GM21526 (cell line): ENCODE measurements around the gene OBSCN.
"Not testable (repeated sequence)": the region's sequence is repeated elsewhere in the genome, so short reads cannot be mapped to it uniquely, and the experiment has no call there.

Source experiments
- ATAC-seq: cut with Tn5 transposase; IDR thresholded peaks from one replicate; pipeline ENCODE4 v1.9.1; 2021; ENCODE audit warnings: moderate library complexity; ENCODE audit not compliant: unreplicated experiment, low FRiP score

OBSCN gene

DNA sequence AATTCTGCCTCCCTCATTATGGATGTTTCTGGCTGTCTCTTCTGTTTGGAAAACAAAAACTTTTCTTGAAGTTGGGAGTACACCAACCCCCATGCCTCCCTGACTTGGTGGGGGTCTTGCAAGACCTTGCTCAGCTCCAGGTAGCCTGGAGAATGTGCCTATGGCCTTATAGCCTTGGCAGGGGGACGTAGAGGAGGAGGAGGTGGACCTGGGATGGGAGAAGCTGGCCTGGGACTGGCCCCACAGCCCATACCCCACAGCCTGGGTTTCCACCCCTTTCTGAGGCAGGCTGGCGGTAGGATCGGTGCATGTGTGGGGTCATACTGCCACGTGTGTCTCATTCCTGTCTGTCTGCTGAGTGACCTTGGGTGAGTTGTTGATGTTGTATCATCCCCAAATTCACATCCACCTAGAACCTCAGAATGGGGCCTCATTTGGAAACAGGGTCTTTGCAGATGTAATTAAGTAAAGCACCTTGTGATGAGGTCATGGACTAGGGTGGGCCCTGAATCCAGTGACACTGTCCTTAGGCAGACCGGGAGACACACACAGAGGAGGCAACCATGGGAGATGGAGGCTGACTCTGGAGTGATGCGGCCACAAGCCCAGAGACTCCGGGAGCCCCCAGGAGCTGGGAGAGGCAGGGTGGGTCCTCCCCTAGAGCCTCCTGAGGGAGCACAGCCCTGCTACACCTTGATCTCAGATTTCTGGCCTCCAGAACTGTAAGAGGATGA, 18.5 kb downstream of the OBSCN start:
- ATAC-seq, result no peak

DNA sequence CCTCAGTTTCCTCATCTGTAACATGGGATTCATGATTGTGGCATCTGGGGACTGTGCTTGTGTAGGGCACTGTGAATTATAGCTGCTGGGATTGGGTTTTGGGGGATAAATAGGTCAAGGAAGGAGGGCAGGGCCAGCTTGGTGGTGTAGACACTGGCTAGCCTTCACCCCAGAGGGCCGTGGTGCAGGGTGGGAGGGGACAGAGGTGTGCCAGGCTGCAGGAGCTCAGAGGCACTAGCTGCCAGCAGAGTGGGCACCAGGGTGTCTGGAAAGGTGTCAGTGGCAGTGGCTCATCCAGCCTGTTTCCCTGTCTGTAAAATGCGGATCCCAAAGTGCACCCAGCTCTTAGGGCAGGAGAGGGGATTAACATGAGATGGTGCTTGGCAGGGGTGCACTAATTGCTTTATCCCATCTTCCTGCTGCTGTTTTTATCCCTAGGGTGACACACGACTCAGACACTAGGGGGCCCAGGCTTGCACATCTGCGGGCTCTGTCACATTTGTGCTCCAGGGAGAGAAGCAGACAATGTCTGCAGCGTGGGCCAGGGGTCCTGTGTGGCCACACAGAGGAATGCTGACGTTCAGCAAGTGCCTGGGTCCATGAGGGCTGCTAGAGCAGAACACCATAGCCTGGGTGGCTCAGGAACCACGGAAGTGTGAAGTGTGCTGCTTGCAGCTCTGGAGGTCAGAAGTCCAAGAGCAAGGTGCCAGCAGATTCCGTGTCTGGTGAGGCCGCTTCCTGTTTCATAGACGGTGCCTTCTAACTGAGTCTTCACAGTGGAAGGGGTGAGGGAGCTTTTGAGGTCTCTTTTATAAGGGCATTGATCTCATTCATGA, 19.3 kb downstream of the OBSCN start:
- ATAC-seq, result no peak

DNA sequence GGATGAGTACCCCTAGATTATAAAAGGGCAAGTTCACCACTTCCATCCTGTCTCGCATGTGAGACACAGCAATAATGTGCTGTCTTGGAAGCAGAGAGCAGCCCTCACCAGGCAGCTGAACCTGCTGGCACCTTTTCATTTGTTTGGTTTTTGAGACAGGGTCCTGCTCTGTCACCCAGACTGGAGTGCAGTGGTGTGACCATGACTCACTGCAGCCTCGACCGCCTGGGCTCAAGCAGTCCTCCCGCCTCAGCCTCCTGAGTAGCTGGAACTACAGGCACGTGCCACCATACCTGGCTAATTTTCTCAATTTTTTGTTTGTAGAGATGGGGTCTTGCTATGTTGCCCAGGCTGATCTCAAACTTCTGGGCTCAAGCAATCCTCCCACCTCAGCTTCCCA, 20.3 kb downstream of the OBSCN start:
- not testable (repeated sequence) for ATAC-seq

DNA sequence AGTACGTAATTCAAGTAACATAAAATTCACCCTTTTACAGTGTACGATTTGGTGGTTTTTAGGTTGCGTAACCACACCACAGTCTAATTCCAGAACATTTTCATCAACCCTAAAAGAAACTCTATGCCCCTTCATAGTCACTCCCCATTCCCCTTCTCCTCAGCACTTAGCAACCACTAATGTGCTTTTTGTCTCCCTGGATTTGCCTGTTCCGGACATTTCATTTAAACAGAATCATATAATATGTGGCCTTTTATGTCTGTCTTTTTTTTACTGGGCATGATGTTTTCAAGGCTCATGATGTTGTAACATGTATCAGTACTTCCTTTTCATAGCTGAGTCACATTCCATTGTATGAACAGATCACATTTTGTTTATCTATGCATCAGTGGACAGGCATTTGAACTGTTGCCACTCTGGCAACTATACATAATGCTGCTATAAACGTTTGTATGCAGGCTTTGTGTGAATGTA, 20.8 kb downstream of the OBSCN start:
- ATAC-seq, result no peak

DNA sequence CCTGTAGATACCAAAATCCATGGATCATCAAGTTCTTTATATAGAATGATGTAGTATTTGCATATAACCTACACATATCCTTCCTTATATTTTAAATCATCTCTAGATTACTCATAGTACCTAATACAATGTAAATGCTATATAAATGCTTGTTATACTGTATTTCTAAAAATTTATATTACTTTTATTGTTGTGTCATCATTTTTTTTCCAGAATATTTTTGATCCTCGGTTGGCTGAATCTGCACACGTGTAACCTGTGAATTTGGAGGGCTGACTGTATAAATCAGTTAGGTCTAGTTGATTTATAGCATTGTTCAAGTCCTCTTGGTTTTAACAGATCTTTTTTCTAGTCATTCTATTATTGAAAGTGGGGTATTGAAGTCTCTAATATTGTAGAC, 23.3 kb downstream of the OBSCN start:
- ATAC-seq, result no peak

DNA sequence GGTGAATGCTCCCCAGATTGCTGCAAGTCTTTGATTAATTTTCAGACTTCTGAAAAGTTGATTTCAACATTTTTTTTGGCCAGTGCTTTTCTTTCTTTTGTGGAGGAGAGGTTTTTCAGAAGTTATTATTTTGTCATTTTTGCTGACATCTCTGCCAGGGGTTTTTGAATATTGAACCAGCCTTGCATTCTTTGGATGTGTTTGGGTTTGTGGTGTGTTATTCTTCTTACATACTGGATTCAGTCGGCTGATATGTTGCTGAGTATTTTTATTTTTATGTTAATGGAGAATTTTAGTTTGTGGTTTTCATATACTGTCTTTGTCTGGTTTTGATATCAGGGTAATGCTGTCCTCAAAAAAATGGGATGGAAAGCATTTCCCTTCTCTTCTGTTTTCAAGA, 25.3 kb downstream of the OBSCN start:
- no peak for ATAC-seq

DNA sequence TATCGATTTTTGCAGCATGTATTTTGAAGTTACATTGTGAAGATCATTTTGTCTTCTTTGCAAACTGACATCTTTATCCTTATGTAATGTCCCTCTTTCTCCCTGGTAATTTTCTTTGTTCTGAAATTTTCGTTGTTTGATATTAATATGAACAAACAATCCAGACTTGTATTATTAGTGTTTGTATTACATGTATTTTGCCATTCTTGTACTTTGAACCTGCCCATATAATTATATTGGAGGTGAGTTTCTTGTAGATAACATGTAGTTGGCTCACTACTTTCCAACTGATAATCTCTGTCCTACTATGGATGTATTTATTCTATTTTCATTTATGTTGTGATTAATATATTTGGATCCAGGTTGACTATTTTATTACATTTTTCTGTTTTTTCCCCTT, 27.1 kb downstream of the OBSCN start:
- no peak for ATAC-seq

DNA sequence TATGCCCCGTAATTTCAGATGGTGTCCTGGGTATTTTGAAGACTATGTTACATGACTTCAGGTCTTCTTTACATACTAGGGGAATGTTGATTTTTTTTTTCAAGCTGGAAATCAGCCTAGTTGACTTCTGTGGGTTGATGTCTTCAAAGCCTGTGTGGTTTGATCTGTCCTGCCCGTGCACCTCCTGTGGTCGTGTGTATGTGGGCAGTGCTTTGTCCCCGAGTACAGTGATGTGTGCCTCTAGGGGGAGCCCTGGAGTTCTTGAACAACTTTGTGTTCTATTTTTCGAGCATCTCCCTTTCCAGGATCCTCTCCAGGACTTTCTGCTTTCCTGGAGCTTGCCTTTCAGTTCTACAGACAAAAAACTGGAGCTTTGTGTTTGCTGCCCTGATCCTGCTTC, 28.9 kb downstream of the OBSCN start:
- no peak for ATAC-seq

DNA sequence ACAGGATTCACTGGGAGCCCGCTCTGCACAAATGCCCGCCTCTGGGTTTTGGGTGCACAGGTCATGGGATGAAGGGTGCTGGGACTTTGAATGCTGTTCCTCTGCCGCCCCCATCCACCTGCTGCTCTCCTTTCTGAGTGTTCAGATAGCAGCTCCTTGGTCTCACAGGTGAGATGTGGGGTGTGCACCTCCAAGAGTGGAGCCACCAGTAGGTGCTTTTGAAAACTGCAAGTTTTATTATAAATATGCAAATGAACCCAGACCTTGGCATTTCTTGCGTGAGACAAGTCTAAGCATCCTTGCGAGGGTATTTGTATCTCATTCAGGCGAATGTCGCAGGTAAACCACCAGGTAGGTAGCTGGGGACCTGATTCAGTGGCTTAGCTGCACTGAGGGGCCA, 30.2 kb downstream of the OBSCN start:
- no peak for ATAC-seq

DNA sequence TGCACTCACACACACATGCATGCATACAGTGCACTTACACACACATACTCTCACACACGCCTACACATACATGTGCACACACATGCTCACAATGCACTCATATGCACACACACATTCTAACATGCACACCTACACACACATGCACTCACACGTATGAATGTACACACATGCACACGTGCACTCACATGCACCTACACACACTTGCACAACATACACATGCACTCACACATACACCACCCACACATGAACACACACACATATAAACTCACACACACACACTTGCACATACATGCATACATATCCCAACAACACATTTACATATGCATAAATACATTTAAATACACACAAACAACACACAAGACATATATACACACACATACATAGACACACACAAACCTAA, 30.6 kb downstream of the OBSCN start:
- ATAC-seq, result no peak

DNA sequence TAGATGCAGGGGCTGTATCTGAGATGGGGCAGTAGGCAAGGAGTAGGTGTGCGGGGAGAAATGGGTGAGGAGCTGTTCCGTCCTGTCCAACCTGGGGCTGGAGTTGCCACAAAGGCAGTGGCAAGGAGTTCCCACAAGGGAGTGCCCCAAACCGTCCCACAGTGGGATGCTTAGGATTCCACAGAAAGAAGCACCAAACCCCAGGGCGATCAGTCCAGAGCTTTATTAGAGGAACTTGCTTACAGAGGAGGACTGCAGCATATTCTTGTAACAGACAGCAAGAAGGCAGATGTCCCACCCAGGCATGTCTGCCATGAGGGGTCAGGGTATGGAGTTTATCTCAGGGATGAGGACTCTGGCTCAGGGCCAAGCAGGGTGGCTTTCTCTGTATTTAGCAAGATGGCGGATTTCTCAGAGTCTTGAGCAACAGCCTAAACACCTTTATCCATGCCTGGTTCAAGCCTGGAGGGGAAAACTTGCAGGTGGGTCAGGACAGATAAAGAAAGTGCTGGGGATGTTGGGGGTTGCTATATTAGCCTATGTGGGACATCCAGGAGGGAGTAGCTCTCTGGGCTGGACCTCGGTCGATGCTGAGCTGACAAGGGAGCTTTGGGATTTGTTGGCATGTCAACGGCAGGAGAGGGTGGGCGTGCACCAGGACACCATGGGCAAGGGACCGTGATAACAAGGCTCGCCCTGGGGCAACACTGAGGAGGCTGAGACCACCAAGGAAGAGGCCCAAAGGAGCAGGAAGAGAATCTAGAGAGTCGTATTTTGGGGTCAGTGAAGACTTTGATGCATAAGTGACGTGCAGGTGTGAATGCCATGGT, 32.8 kb downstream of the OBSCN start:
- no peak for ATAC-seq

DNA sequence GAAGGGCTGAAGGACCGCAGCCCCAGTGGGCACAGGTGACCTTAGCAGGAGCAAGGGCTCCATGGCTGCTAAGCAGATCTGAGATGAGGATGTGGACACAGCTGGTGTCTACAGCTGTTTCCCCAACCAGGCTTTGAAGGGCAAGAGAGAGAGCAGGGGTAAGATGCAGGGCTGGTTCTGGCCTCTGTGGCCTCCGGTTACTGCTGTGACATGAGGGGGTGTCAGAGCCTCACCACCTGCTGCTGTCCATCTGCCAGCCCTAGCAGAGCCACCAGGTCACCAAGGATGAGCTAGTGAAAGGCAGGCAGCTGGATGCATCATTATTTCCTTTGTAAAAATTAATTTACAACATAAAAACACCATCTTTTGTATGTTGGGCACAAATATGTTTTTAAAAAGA, 33.4 kb downstream of the OBSCN start:
- ATAC-seq, result no peak

DNA sequence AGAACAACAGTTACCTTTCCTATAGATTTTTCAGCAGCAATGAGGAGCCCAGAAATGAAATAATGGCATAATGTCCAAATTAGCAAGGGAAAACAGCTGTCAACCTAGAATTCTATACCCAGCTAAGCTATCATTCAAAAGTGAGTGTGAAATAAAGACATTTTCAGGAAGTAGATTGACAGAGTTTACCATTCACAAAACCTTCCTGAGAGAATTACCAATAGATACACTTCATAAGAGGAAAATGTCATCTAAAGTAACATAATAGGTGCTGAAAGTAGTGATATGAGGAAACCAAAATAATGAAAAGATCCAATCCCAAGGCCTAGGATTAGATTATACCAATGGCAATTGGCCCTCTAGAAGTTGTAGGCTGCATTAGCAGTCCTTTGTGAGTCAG, 34.6 kb downstream of the OBSCN start:
- no peak for ATAC-seq

DNA sequence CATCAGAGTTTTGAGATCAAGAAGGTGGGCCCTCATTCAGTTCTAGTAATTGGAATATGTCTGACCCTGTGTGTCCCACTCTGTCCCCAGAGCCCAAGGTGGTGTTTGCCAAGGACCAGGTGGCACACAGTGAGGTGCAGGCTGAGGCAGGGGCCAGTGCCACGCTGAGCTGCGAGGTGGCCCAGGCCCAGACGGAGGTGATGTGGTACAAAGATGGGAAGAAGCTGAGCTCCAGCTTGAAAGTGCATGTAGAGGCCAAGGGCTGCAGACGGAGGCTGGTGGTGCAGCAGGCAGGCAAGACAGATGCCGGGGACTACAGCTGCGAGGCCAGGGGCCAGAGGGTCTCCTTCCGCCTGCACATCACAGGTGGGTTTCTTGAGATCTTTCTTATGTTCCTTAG, 35.2 kb downstream of the OBSCN start:
- no peak for ATAC-seq

DNA sequence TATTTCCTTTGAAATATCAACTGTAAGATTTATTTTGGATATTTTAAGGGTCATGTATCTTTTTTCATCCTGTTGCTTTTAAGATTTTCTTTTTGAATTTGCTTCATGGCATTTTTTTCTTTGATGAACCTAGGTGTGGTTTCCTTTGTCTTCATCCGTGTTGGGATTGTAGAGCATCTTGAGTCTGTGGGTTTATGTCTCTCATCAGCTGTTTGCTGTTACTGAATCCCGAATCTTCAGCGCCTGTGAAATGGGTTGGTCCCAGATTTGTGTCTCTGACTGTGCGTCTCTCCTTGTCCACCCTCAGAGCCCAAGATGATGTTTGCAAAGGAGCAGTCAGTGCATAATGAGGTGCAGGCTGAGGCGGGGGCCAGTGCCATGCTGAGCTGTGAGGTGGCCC, 36.1 kb downstream of the OBSCN start:
- ATAC-seq, result not testable (repeated sequence)

DNA sequence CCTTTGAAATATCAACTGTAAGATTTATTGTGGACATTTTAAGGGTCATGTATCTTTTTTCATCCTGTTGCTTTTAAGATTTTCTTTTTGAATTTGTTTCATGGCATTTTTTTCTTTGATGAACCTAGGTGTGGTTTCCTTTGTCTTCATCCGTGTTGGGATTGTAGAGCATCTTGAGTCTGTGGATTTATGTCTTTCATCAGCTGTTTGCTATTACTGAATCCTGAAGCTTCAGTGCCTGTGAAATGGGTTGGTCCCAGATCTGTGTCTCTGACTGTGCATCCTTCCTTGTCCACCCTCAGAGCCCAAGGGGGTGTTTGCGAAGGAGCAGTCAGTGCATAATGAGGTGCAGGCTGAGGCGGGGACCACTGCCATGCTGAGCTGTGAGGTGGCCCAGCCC, 37.3 kb downstream of the OBSCN start:
- no peak for ATAC-seq

DNA sequence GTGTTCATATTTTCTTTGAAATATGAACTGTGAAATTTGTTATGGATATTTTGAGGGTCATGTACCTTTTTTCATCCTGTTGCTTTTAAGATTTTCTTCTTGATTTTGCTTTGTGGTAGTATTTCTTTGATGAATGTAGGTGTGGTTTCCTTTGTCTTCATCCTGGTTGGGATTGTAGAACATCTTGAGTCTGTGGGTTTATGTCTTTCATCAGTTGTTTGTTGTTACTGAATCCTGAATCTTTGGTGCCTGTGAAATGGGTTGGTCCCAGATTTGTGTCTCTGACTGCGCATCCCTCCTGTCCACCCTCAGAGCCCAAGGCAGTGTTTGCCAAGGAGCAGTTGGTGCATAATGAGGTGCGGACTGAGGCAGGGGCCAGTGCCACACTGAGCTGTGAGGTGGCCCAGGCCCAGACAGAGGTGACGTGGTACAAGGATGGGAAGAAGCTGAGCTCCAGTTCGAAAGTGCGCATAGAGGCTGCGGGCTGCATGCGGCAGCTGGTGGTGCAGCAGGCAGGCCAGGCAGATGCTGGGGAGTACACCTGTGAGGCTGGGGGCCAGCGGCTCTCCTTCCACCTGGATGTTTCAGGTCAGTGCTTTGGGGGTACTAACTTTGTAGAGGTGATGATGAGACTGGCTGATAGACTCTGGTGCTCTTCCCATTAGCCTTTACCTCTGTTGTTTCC, 38.5 kb downstream of the OBSCN start:
- ATAC-seq, result no peak

DNA sequence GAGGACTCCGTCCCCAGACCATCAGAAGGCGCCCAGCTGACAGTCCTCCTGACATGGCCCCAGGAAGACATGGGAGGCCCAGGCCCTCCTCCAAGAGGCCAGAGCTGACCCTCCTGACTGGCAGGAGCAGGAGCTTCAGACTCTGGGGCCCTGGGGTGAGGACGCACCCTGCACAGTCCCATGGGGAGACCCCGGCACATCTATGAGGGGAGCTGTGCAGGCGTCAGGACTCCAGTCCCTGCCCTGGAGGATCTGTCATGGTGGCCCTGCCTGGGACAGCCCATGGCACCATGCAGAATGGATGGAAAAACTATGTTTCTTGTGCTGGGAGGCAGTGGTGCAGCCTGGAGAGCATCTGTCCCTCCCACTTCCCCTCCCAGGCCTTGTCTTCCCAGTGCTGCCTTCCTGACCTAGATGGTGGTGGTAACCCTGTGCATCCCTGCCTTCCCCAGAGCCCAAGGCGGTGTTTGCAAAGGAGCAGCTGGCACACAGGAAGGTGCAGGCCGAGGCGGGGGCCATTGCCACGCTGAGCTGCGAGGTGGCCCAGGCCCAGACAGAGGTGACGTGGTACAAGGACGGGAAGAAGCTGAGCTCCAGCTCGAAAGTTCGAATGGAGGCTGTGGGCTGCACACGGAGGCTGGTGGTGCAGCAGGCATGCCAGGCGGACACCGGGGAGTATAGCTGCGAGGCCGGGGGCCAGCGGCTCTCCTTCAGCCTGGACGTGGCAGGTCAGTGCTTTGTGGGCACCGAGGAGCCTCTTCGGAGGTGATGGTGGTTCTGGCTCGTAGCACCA, 41.9 kb downstream of the OBSCN start:
- no peak for ATAC-seq

DNA sequence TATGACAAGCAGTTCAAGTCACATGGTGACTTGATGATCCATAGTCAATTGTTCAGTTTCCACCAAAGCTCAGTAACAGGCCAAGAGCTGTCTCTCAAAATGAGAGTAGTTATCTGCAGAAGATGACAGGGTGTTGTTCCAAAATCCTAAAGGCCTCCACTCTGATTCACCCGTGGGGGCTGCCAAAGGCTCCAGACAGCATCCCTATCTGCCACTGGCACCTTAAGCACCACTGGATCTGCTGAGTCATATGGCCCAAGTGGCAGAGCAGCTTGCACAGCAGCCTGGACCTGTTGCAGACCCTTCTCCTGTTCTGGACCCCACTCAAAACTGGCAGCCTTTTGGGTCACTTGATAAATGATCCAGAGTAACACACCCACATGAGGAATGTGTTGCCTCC, 44.6 kb downstream of the OBSCN start:
- not testable (repeated sequence) for ATAC-seq
